Smooth muscle cell (in vitro differentiated cells): ENCODE measurements around the gene MEGF6. TPM values are rescaled to one million over a fixed set of nuclear protein-coding genes. Genes with fewer than 3 reads are reported as not detected.
"Not testable (repeated sequence)": the region's sequence is repeated elsewhere in the genome, so short reads cannot be mapped to it uniquely, and the experiment has no call there.

Experiments
- DNase-seq: peaks from one replicate; lab custom pipeline; 2025; ENCODE audit not compliant: unreplicated experiment; lab: John Stamatoyannopoulos, UW
- H2AFZ ChIP-seq: fragments of 200-600 bp; sonication (generic); 2 replicates; pipeline ENCODE4 v1.6.0; 2016; ENCODE audit warnings: antibody characterized with exemption, low read depth, mild to moderate bottlenecking
- H3F3A ChIP-seq: fragments of 200-600 bp; sonication (generic); 2 replicates; pipeline ENCODE4 v1.6.0; 2017; ENCODE audit warnings: antibody characterized with exemption, low read depth
- H3K27ac ChIP-seq: fragments of 200-600 bp; sonication (generic); 2 replicates; pipeline ENCODE4 v1.5.1; 2016; ENCODE audit warnings: low read depth, mild to moderate bottlenecking
- H3K27me3 ChIP-seq: fragments of 200-600 bp; sonication (generic); 2 replicates; pipeline ENCODE4 v1.6.1; 2016; ENCODE audit warnings: low read depth, mild to moderate bottlenecking
- H3K36me3 ChIP-seq: fragments of 200-600 bp; sonication (generic); 2 replicates; pipeline ENCODE4 v1.5.1; 2016; ENCODE audit warnings: low read depth
- H3K4me1 ChIP-seq: fragments of 200-600 bp; sonication (generic); 2 replicates; pipeline ENCODE4 v1.5.1; 2016; ENCODE audit warnings: low read depth
- H3K4me2 ChIP-seq: fragments of 200-600 bp; sonication (generic); 2 replicates; pipeline ENCODE4 v1.6.0; 2016; ENCODE audit warnings: mild to moderate bottlenecking
- H3K4me3 ChIP-seq: fragments of 200-600 bp; sonication (generic); 2 replicates; pipeline ENCODE4 v1.5.1; 2016; ENCODE audit warnings: mild to moderate bottlenecking
- H3K79me2 ChIP-seq: fragments of 200-600 bp; sonication (generic); 2 replicates; pipeline ENCODE4 v1.6.0; 2016; ENCODE audit warnings: low read depth, mild to moderate bottlenecking
- H3K9ac ChIP-seq: fragments of 200-600 bp; sonication (generic); 2 replicates; pipeline ENCODE4 v1.6.0; 2016; ENCODE audit warnings: low read depth
- H3K9me3 ChIP-seq: fragments of 200-600 bp; sonication (generic); replicated peaks from 2 replicates; pipeline ENCODE4 v1.5.1; 2016; ENCODE audit warnings: low read depth
- H4K20me1 ChIP-seq: fragments of 200-600 bp; sonication (generic); 2 replicates; pipeline ENCODE4 v1.6.0; 2016; ENCODE audit warnings: low read depth
- WGBS: methylation state at CpG from one replicate; pipeline ENCODE4 v1.1.7; 2016; ENCODE audit warnings: low lambda C conversion rate; 5-methylcytosine and 5-hydroxymethylcytosine counted together
- polyA plus RNA-seq: library from polyadenylated mRNA; unstranded; fragments of >200 nt; fragmentation: Nextera tagmentation; extraction: Ambion mirVana; gene quantifications from 2 replicates; pipeline ENCODE4 v1.2.1, GENCODE V29; 2016
- total RNA-seq: library from RNA; depleted of rRNA; stranded (reverse); fragments of >200 nt; gene quantifications from 2 replicates; pipeline ENCODE4 v1.2.3, GENCODE V29; 2014
- TF ChIP-seq, protein P1 (sequence below): fragments of 200-600 bp; sonication (generic); IDR thresholded peaks from 2 replicates; pipeline ENCODE4 v1.5.1; 2017; ENCODE audit warnings: borderline replicate concordance, mild to moderate bottlenecking, antibody characterized with exemption; ENCODE audit not compliant: insufficient read depth, poor library complexity, severe bottlenecking

Gene MEGF6
- total and polyA plus RNA-seq, 2 experiments from 2014 or later, result 6.5 to 12.8 TPM

GRCh38 chr1:3578433-3578805, 32.9 kb downstream of the MEGF6 start:
- TF ChIP-seq, protein P1, sequence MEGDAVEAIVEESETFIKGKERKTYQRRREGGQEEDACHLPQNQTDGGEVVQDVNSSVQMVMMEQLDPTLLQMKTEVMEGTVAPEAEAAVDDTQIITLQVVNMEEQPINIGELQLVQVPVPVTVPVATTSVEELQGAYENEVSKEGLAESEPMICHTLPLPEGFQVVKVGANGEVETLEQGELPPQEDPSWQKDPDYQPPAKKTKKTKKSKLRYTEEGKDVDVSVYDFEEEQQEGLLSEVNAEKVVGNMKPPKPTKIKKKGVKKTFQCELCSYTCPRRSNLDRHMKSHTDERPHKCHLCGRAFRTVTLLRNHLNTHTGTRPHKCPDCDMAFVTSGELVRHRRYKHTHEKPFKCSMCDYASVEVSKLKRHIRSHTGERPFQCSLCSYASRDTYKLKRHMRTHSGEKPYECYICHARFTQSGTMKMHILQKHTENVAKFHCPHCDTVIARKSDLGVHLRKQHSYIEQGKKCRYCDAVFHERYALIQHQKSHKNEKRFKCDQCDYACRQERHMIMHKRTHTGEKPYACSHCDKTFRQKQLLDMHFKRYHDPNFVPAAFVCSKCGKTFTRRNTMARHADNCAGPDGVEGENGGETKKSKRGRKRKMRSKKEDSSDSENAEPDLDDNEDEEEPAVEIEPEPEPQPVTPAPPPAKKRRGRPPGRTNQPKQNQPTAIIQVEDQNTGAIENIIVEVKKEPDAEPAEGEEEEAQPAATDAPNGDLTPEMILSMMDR, result no peak
- no peak overlapping the region for H3K4me2 ChIP-seq
- 84% methylated on average over 7 of the region's 8 CpGs for WGBS
- H4K20me1 ChIP-seq, result no peaks in the 10 kb centered on the region
- no peaks in the 10 kb centered on the region for H3K36me3 ChIP-seq
- no peaks in the 10 kb centered on the region for H3F3A ChIP-seq
- no peaks in the 10 kb centered on the region for H3K4me1 ChIP-seq
- no peaks in the 10 kb centered on the region for H3K79me2 ChIP-seq
- no peak overlapping the region for H3K9ac ChIP-seq
- DNase-seq, result no peak
- no peak overlapping the region for H3K4me3 ChIP-seq
- no peaks in the 10 kb centered on the region for H3K27me3 ChIP-seq
- no peak overlapping the region for H3K27ac ChIP-seq
- no peak overlapping the region for H2AFZ ChIP-seq
- no peaks in the 10 kb centered on the region for H3K9me3 ChIP-seq

- no peak for DNase-seq
- H3K27me3 ChIP-seq, result no peaks in the 10 kb centered on the region
- no peaks in the 10 kb centered on the region for H3K36me3 ChIP-seq
- no peak overlapping the region for H3K9ac ChIP-seq
- no peak overlapping the region for H2AFZ ChIP-seq
- TF ChIP-seq, protein P1, result no peak
- no peaks in the 10 kb centered on the region for H4K20me1 ChIP-seq
- no peaks in the 10 kb centered on the region for H3K79me2 ChIP-seq
- H3K9me3 ChIP-seq, result no peaks in the 10 kb centered on the region
- H3K27ac ChIP-seq, result no peak overlapping the region
- no peak overlapping the region for H3K4me3 ChIP-seq
- H3K4me1 ChIP-seq, result no peaks in the 10 kb centered on the region
- 91% methylated on average over 26 of the region's 27 CpGs for WGBS
- H3F3A ChIP-seq, result no peaks in the 10 kb centered on the region
- no peak overlapping the region for H3K4me2 ChIP-seq
Measured at GRCh38 chr1:3577711-3578432, 33.4 kb downstream of the MEGF6 start.

DNA sequence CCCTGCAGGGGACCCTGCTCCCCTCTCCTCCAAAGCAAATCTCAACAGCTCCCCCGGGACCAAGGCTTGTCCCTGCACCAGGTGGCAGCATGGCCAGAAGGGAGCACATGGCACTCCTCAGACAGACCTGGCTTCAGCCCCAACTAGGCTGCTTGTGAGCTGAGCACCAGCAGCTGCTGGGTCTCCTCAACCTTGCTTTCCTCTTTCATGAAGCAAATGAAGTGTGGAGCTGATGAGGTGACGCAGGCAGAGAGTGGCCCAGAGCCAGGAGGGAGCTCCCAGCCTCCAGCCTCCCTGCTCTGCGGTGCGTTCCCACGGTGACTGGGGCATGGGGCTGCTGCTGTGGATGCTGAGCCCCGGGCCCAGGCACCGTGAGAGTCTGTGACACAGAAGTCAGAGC, 34.0 kb downstream of the MEGF6 start:
- Histone ChIP-seq H4K20me1 (no peaks in the 10 kb centered on the region), H3K79me2 (no peaks in the 10 kb centered on the region), H3K36me3 (no peaks in the 10 kb centered on the region), H3K4me3 (no peak overlapping the region), H3K9ac (no peak overlapping the region), H3K4me2 (no peak overlapping the region), H3F3A (no peaks in the 10 kb centered on the region), H3K27ac (no peak overlapping the region), H3K9me3 (no peaks in the 10 kb centered on the region), H3K4me1 (no peaks in the 10 kb centered on the region), H2AFZ (no peak overlapping the region), H3K27me3 (no peaks in the 10 kb centered on the region)
- no peak for DNase-seq
- 95% methylated on average over 7 of the region's 7 CpGs for WGBS
- TF ChIP-seq, protein P1, result no peak

GRCh38 chr1:3575993-3576392, 35.3 kb downstream of the MEGF6 start:
- Histone ChIP-seq H3F3A (no peaks in the 10 kb centered on the region), H3K36me3 (no peaks in the 10 kb centered on the region), H3K4me1 (no peaks in the 10 kb centered on the region), H3K27ac (no peak overlapping the region), H3K9ac (no peak overlapping the region), H3K4me2 (no peak overlapping the region), H3K27me3 (no peaks in the 10 kb centered on the region), H4K20me1 (no peaks in the 10 kb centered on the region), H3K79me2 (no peaks in the 10 kb centered on the region), H2AFZ (no peak overlapping the region), H3K9me3 (no peaks in the 10 kb centered on the region), H3K4me3 (no peak overlapping the region)
- WGBS, result 95% methylated on average over 15 of the region's 15 CpGs
- TF ChIP-seq, protein P1, result no peak
- DNase-seq, result no peak

DNA sequence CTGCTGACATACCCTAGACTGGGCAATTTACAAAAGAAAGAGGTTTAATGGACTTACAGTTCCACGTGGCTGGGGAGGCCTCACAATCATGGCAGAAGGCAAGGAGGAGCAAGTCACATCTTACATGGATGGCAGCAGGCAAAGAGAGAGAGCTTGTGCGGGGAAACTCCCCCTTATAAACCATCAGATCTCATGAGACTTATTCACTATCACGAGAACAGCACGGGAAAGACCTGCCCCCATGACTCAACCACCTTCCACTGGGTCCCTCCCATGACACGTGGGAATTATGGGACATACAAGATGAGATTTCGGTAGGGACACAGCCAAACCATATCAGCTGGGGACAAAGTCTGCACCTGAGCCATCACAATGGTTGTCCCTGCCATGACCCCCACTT, 35.8 kb downstream of the MEGF6 start:
- not testable (repeated sequence) for H4K20me1 ChIP-seq, H3K27ac ChIP-seq, H3K36me3 ChIP-seq, H3F3A ChIP-seq, H3K4me1 ChIP-seq, H2AFZ ChIP-seq, H3K27me3 ChIP-seq, H3K4me3 ChIP-seq, DNase-seq, H3K4me2 ChIP-seq, H3K79me2 ChIP-seq, H3K9ac ChIP-seq, H3K9me3 ChIP-seq
- WGBS, result 91% methylated on average over 6 of the region's 6 CpGs
